ENCODE measurements around the gene TNS1. TPM values are rescaled to one million over a fixed set of nuclear protein-coding genes. Genes with fewer than 3 reads are reported as not detected.

The TNS1 gene
- total and polyA plus RNA-seq, 2 experiments from 2014 or later, result 16.2 to 27.6 TPM

DNA sequence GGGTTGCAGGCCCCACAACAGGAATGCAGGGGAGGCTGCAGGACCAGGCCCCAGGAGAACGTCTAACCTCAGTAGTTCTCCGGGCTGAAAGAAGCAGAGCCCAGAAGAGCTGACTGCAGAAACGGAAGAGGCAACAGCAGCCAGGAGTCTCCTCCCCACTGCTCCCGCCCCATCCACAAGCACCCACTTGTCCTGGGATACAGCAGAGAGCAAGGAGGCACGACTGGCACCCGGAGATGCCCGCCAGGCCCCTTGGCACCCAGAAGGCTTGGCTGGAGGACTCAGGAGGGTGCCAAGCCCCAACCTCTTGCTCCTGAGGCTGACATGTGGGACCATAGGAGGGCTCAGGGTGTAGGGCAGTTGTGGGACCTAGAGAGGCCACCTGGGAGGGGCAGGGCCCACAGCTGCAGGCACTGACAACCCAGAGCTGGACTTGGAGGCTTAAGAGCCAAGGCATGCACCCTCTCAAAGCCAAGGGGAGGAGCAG, 29.0 kb upstream of the TNS1 start:
- H3K4me3 ChIP-seq, result no peak overlapping the region
- TF ChIP-seq, protein P1, sequence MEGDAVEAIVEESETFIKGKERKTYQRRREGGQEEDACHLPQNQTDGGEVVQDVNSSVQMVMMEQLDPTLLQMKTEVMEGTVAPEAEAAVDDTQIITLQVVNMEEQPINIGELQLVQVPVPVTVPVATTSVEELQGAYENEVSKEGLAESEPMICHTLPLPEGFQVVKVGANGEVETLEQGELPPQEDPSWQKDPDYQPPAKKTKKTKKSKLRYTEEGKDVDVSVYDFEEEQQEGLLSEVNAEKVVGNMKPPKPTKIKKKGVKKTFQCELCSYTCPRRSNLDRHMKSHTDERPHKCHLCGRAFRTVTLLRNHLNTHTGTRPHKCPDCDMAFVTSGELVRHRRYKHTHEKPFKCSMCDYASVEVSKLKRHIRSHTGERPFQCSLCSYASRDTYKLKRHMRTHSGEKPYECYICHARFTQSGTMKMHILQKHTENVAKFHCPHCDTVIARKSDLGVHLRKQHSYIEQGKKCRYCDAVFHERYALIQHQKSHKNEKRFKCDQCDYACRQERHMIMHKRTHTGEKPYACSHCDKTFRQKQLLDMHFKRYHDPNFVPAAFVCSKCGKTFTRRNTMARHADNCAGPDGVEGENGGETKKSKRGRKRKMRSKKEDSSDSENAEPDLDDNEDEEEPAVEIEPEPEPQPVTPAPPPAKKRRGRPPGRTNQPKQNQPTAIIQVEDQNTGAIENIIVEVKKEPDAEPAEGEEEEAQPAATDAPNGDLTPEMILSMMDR (IDR thresholded peaks at IDR 0.05; ENCODE audit: poor library complexity), result no peak
- 81% methylated on average over 7 of the region's 7 CpGs for WGBS (ENCODE audit: low lambda C conversion rate, missing lambda C conversion rate)
- H3K79me2 ChIP-seq, result no peaks in the 10 kb centered on the region
- no peaks in the 10 kb centered on the region for H3K9me2 ChIP-seq (replicated peaks; ENCODE audit: insufficient read depth)
- peaks cover 20% of the 10 kb centered on the region for H3K27me3 ChIP-seq
- H3K36me3 ChIP-seq (replicated peaks; ENCODE audit: insufficient read depth, low read depth), result no peaks in the 10 kb centered on the region
- H4K20me1 ChIP-seq (ENCODE audit: insufficient read depth, poor library complexity, severe bottlenecking), result no peaks in the 10 kb centered on the region
- H3K9me3 ChIP-seq (ENCODE audit: low read depth), result no peaks in the 10 kb centered on the region
- no peak overlapping the region for H2AFZ ChIP-seq
- H3K27ac ChIP-seq, result no peak overlapping the region
- no peak for DNase-seq (ENCODE audit: low spot score)
- peaks cover 10% of the 10 kb centered on the region for H3K4me1 ChIP-seq (ENCODE audit: insufficient read depth)
- no peak overlapping the region for H3K4me2 ChIP-seq

DNA sequence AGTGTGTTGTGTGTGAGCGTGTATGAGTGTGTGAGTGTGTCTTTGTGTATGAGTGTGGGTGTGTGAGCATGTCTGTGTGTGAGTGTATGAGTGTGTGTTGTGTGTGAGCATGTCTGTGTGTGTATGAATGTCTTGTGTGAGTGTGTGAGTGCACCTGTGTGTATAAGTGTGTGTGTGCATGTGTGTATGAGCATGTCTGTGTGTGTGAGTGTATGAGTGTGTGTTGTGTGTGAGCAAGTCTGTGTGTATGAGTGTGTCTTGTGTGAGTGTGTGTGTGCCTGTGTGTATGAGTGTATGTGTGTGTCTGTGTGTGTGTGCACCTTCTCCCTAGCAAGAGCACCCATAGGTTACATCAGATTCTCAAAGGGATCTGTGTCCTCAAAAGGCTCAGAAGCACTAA, 28.5 kb upstream of the TNS1 start:
- Histone ChIP-seq H3K4me2 (no peak overlapping the region), H3K27ac (no peak overlapping the region), H3K27me3 (peaks cover 20% of the 10 kb centered on the region), H3K79me2 (no peaks in the 10 kb centered on the region), H3K9me2 (replicated peaks; ENCODE audit: insufficient read depth) (no peaks in the 10 kb centered on the region), H2AFZ (no peak overlapping the region), H3K4me3 (no peak overlapping the region), H3K36me3 (replicated peaks; ENCODE audit: insufficient read depth, low read depth) (no peaks in the 10 kb centered on the region), H3K4me1 (ENCODE audit: insufficient read depth) (peaks cover 10% of the 10 kb centered on the region), H4K20me1 (ENCODE audit: insufficient read depth, poor library complexity, severe bottlenecking) (no peaks in the 10 kb centered on the region), H3K9me3 (ENCODE audit: low read depth) (no peaks in the 10 kb centered on the region)
- no peak for TF ChIP-seq EZH2 (IDR thresholded peaks at IDR 0.05; ENCODE audit: borderline replicate concordance)
- TF ChIP-seq, protein P1 (IDR thresholded peaks at IDR 0.05; ENCODE audit: poor library complexity), result no peak
- TF ChIP-seq EZH2phosphoT487 (IDR thresholded peaks at IDR 0.05; ENCODE audit: low read depth, severe bottlenecking, unreplicated experiment), result no peak
- no peak for DNase-seq (ENCODE audit: low spot score)
- whole genome bisulfite sequencing (ENCODE audit: low lambda C conversion rate, missing lambda C conversion rate), result 100% methylated on average over 1 of the region's 1 CpG

DNA sequence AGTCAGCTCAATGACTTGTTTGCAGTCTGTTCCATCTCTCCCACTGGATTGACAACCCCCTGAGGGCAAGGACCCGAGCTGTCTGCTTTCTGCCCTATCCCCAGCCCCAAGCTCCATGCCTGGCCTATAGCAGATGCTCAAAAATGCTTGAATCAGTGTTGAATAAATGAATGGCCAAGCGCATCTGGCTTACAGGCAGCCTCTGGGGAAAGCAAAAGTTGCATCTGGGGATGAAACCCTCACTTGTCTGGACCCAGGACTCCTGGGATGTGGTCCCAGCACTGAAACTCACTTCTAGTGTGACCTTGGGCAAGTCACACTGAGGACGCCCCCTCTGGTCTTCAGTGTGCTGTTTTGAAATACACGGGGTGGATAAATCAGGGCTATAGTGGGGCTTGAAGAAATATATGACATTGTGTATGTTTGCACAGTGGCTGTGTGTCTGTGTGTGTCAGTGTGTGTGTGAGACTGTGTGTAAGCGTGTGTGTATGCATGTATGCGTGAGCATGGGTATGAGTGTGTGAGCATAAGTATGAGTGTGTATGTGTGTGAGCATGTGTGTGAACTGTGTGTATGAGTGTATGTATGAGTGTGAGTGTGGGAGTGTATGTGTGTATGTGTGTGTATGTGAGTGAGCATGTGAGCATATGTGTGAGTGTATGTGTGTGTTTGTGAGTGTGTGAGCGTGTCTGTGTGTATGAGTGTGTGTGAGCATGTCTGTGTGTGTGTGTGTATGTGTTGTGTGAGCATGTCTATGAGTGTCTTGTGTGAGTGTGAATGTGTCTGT, 27.8 kb upstream of the TNS1 start:
- H3K27me3 ChIP-seq, result peaks cover 20% of the 10 kb centered on the region
- no peaks in the 10 kb centered on the region for H4K20me1 ChIP-seq (ENCODE audit: insufficient read depth, poor library complexity, severe bottlenecking)
- WGBS (ENCODE audit: low lambda C conversion rate, missing lambda C conversion rate), result 89% methylated on average over 7 of the region's 7 CpGs
- H2AFZ ChIP-seq, result no peak overlapping the region
- no peak overlapping the region for H3K27ac ChIP-seq
- H3K9me2 ChIP-seq (replicated peaks; ENCODE audit: insufficient read depth), result no peaks in the 10 kb centered on the region
- no peak for TF ChIP-seq EZH2phosphoT487 (IDR thresholded peaks at IDR 0.05; ENCODE audit: low read depth, severe bottlenecking, unreplicated experiment)
- TF ChIP-seq, protein P1 (IDR thresholded peaks at IDR 0.05; ENCODE audit: poor library complexity), result no peak
- no peak for TF ChIP-seq EZH2 (IDR thresholded peaks at IDR 0.05; ENCODE audit: borderline replicate concordance)
- DNase-seq (ENCODE audit: low spot score), result no peak
- H3K4me1 ChIP-seq (ENCODE audit: insufficient read depth), result peaks cover 10% of the 10 kb centered on the region
- no peak overlapping the region for H3K4me3 ChIP-seq
- H3K36me3 ChIP-seq (replicated peaks; ENCODE audit: insufficient read depth, low read depth), result no peaks in the 10 kb centered on the region
- H3K9me3 ChIP-seq (ENCODE audit: low read depth), result no peaks in the 10 kb centered on the region
- no peaks in the 10 kb centered on the region for H3K79me2 ChIP-seq
- no peak overlapping the region for H3K4me2 ChIP-seq

All from hepatocyte (in vitro differentiated cells).